AG09319 (cell line): ENCODE data around the gene GRIA4.

Experiments used
- DNase-seq: peaks from one replicate; pipeline ENCODE4 v3.0.0-alpha.2; 2010; ENCODE audit warnings: low read depth; ENCODE audit errors: extremely low read depth
- CTCF ChIP-seq: IDR thresholded peaks from 2 replicates; pipeline ENCODE4 v1.5.1; 2011; ENCODE audit warnings: low read depth, mild to moderate bottlenecking, inconsistent platforms, low read length, moderate library complexity

Gene GRIA4

DNA sequence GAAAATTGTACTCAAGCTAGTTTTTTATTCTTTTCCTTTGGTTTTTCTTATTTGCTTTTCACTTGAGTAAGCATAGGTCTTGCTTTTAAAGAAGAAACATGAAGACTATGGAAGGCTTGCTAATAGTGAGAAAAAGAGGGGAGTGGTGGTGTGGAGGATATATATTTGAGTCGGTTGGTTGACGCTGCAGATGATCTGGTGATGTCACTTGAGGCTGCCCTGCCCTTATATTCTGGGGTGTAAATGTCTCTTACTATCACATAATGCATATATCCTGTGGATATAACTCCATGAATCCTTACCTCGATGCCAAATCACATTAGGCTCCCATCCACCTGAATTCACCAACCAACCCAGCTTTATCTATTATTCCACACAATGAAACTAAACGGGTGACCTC is 2.9 kb downstream of the GRIA4 start:
- no peak for DNase-seq
- no peak for TF ChIP-seq CTCF

GRCh38 chr11:105613183-105613582 is 3.3 kb downstream of the GRIA4 start:
- no peak for DNase-seq
- TF ChIP-seq CTCF = no peak

- no peak for TF ChIP-seq CTCF
These were observed 8.6 kb downstream of the GRIA4 start for GRCh38 chr11:105618343-105618955.

DNA sequence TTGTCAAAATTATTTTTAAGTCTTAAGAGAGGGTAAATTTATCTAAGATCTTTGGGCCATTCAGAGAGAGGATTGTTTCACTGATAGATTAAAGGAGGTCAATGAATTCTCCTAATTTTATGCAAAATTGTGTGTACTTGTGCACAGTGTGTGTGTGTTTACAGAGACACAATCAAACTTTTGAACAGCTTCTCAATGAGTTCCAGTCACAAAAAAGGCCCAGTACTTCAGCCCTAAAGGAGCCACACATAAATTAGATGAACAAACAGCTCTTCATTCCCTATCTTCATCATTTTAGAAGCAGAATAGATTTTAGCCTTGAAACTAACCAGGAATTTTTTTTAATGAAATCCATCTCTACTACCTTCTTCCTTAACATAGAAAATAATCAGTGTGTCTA is 9.7 kb downstream of the GRIA4 start:
- no peak for DNase-seq
- TF ChIP-seq CTCF = no peak

More at GRCh38 chr11:105618343-105618955, 8.6 kb downstream of the GRIA4 start:
- no peak for DNase-seq

- DNase-seq = no peak
- no peak for TF ChIP-seq CTCF
These were observed 12.1 kb downstream of the GRIA4 start for GRCh38 chr11:105622016-105622415.

- TF ChIP-seq CTCF = no peak
- DNase-seq = no peak
These were observed 22.4 kb downstream of the GRIA4 start for GRCh38 chr11:105632316-105632715.

- no peak for DNase-seq
- TF ChIP-seq CTCF = no peak
These were observed 25.6 kb downstream of the GRIA4 start for GRCh38 chr11:105635466-105635865.
